LNCaP clone FGC (cell line): ENCODE data around the gene CAPN8.

Source experiments
- DNase-seq: peaks from one replicate; pipeline ENCODE4 v3.0.0-alpha.2; 2011; ENCODE audit warnings: low read depth
- H3K4me3 ChIP-seq: 2 replicates; pipeline ENCODE4 v1.5.1; 2011; ENCODE audit warnings: mild to moderate bottlenecking, low read depth, low read length, control low read depth
- CTCF ChIP-seq: IDR thresholded peaks from 2 replicates; pipeline ENCODE4 v1.5.1; 2012; ENCODE audit warnings: mild to moderate bottlenecking; ENCODE audit not compliant: control insufficient read depth, insufficient read depth; ENCODE audit errors: extremely low read depth

The CAPN8 gene

GRCh38 chr1:223654083-223654482 lies 11.4 kb downstream of the CAPN8 start:
- no peak for DNase-seq
- no peak for TF ChIP-seq CTCF
- H3K4me3 ChIP-seq, result no peak overlapping the region

GRCh38 chr1:223653431-223653830 lies 12.1 kb downstream of the CAPN8 start:
- no peak for TF ChIP-seq CTCF
- no peak overlapping the region for H3K4me3 ChIP-seq
- no peak for DNase-seq

- no peak overlapping the region for H3K4me3 ChIP-seq
- no peak for TF ChIP-seq CTCF
- DNase-seq, result no peak
Observed at GRCh38 chr1:223653015-223653414, 12.5 kb downstream of the CAPN8 start.

- no peak for DNase-seq
- TF ChIP-seq CTCF, result no peak
- no peak overlapping the region for H3K4me3 ChIP-seq
Observed at GRCh38 chr1:223652436-223652941, 13.0 kb downstream of the CAPN8 start.

- DNase-seq, result no peak
- no peak for TF ChIP-seq CTCF
- H3K4me3 ChIP-seq, result no peak overlapping the region
Observed at GRCh38 chr1:223651291-223651991, 14.1 kb downstream of the CAPN8 start.

GRCh38 chr1:223650465-223650864 lies 15.0 kb downstream of the CAPN8 start:
- TF ChIP-seq CTCF, result no peak
- no peak for DNase-seq

GRCh38 chr1:223649222-223649621 lies 16.3 kb downstream of the CAPN8 start:
- DNase-seq, result no peak
- no peak overlapping the region for H3K4me3 ChIP-seq
- no peak for TF ChIP-seq CTCF

More at GRCh38 chr1:223650465-223650864, 15.0 kb downstream of the CAPN8 start:
- no peak overlapping the region for H3K4me3 ChIP-seq
